SW 1271 (cell line): ENCODE measurements around the gene WDPCP.
A peak's percentile ranks its signal among the peaks of the same experiment; 100 is the strongest.
"Not testable (repeated sequence)": the region's sequence is repeated elsewhere in the genome, so short reads cannot be mapped to it uniquely, and the experiment has no call there.

Experiments used
- DNase-seq, 2 experiments: peaks; one replicate each; lab custom pipeline; 2025; lab: John Stamatoyannopoulos, UW

The WDPCP gene, protein sequence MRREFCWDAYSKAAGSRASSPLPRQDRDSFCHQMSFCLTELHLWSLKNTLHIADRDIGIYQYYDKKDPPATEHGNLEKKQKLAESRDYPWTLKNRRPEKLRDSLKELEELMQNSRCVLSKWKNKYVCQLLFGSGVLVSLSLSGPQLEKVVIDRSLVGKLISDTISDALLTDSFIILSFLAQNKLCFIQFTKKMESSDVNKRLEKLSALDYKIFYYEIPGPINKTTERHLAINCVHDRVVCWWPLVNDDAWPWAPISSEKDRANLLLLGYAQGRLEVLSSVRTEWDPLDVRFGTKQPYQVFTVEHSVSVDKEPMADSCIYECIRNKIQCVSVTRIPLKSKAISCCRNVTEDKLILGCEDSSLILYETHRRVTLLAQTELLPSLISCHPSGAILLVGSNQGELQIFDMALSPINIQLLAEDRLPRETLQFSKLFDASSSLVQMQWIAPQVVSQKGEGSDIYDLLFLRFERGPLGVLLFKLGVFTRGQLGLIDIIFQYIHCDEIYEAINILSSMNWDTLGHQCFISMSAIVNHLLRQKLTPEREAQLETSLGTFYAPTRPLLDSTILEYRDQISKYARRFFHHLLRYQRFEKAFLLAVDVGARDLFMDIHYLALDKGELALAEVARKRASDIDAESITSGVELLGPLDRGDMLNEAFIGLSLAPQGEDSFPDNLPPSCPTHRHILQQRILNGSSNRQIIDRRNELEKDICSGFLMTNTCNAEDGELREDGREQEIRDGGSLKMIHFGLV

DNA sequence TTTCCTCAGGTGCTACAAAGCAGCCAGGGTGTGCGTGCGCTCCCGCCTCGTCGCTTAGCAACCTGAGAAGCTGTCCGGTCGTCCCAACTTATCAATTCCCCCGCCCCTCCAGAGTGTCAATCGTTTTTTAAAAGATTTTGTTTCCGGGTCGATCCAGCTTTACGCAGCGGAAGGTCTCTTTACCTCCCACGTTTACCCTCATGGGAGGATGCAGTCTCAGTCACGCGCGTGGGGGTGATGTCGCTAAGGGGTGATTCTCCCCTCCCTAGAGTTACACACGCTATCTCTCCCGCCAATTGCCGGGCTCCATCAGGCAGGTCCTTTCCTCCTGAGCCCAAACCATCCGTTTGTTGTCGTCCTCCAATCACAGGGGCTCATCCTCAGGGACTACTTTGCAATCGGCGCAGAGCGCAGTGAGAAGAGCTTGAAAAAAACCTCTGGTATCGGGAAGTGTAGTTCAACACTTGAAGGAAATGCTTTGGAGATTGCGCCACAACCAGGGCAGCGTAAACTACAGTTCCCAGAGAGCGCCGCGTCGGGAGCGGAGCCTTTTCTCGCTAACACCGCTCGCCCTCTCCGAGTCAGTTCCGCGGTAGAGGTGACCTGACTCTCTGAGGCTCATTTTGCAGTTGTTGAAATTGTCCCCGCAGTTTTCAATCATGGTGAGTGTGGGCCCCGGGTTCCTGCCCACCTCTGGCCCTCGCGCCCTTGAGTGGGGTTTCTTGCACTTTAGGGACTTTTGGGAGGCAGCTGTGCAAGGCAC is at the start of gene WDPCP, which contains the start of gene MDH1:
TSS of gene WDPCP (minus strand) at position 93 of the 763 bp plus-strand sequence. CDS start 206 bp downstream, outside the sequence.
TSS of gene MDH1 (plus strand) at position 579 of the 763 bp plus-strand sequence. CDS start at position 660, 81 bp downstream.
- peak; percentile 99 for DNase-seq

DNA sequence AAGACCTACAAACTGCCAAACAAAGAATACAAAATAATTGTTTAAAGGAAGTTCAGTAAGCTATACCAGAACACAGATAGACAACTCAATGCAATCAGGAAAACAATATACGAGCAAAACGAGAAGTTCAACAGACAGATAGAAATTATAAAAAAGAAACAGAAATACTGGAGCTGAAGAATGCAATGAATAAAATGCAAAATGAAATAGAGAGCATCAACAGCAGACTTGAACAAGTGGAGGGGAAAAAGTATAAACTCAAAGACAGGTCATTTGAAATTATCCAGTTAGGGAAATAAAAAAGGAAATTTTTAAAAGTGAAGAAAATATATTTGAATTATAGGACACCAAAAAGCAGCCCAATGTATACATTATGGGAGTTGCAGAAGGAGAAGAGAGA is 44.1 kb upstream of the WDPCP start:
- DNase-seq, result no peak

DNA sequence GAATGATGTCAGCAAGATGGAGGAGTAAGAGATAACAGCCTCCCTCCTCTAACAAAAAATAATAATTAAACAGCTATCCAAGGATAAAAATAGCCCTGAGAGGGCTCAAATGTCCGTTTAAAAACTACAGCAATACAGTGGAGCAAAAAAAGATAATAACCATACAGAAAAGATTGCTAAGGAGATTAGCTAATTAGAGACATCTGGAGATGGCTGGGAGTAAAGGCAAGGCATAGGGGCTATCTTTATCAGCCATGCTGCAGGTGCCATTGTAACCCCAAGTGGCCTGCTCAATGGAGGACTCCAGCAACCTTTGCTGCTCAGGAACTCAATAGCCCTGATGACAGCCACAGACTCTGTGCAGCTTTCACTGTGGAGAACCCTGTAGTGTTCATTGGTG is 43.2 kb upstream of the WDPCP start:
- DNase-seq, result no peak

- DNase-seq, result no peak
Observed at GRCh38 chr2:63628403-63628942, 40.2 kb upstream of the WDPCP start.

- DNase-seq, result no peak
Observed at GRCh38 chr2:63627866-63628265, 39.6 kb upstream of the WDPCP start.

- DNase-seq, result not testable (repeated sequence)
Observed at GRCh38 chr2:63623763-63624162, 35.5 kb upstream of the WDPCP start.

DNA sequence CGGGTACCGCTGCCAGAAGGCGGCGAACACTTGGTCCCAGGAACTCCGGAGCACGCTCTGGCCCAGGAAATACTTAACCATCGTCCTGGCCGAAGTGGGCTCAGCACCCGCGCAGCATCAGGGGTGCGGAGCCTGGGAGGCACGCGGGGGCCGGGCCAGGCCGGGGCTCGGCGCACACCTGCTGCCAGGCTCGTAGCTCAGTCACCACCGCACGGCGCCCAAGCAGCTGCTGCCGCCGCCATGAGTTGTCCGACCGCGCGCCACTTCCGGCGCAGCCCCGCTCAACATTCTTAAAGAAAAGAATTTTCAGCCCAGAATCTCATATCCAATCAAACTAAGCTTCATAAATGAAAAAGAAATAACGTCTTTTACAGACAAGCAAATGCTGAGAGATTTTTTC is 34.5 kb upstream of the WDPCP start:
- no peak for DNase-seq

DNA sequence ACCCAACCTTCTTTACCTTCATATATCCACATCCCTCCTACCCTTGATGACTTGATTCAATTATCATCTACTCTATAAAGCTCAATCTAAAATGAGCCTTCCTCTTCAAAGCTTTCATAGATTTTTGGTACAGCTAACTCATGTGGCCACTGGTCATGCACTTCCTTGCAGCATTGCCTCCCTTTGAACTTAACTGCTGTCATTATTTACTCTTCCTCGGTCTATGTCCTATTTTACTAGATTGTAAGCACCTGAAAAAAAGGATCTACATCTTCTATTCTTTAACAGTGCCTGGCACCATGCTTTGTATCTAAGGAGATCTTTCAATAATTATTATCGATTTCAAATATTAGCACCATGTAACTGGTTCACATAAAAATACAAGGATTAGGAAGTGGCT is 31.1 kb upstream of the WDPCP start:
- DNase-seq, result no peak

DNA sequence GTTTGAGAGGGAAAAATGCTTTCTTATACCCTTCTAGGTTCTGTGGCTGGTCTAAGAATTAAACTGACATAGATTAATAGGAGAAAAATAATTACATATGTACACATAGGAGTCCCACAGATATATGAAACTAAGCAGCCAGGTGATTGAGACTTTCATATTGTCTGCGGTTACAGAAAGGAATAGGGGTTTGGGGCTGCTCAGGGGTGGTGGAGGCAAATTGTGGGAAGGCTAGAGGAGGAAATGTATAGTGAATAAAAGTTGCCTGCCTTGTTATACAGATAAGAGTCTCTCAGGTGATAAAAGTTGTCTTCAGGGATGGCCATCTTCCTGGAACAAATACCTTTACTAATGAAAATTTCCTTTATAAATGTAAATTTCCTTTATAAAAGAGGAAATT is 29.1 kb upstream of the WDPCP start:
- DNase-seq, result no peak

GRCh38 chr2:63614983-63615945 is 27.0 kb upstream of the WDPCP start:
- DNase-seq, result no peak

GRCh38 chr2:63614448-63614968 is 26.2 kb upstream of the WDPCP start:
- no peak for DNase-seq

GRCh38 chr2:63613391-63613901 is 25.2 kb upstream of the WDPCP start:
- DNase-seq, result no peak

GRCh38 chr2:63610525-63610924 is 22.2 kb upstream of the WDPCP start:
- DNase-seq, result no peak

DNA sequence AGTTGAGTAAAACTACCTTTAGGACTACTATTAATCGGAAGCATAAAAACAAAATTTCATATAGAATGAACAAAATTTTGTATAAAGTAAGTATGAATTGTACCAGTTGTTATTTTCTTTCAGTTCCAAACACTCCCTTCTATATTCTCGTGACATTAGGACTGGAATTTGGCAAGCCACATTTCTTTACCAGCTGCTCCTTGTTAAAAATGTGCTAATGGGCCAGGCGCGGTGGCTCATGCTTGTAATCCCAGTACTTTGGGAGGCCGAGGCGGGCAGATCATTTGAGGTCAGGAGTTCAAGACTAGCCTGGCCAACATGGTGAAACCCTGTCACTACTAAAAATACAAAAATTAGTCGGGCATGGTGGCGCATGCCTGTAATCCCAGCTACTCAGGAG is 20.6 kb upstream of the WDPCP start:
- DNase-seq, result not testable (repeated sequence)

GRCh38 chr2:63604666-63605065 is 16.4 kb upstream of the WDPCP start:
- no peak for DNase-seq

GRCh38 chr2:63600881-63601460 is 12.7 kb upstream of the WDPCP start:
- DNase-seq, result no peak

DNA sequence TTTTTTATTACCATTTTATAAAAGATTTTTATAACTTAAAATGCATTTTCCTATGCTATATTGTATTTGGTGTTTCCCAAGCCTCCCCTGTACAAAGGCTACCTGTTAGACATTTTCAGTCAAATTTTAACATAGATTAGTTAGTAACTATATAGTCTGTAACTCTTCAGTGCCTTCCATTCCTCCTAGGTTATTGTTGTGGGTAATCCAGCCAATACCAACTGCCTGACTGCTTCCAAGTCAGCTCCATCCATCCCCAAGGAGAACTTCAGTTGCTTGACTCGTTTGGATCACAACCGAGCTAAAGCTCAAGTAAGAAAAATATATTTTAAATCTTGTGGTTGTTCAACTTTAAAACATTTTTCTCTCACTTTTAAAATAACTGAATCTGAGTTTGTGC is 10.7 kb upstream of the WDPCP start:
- DNase-seq, result no peak

- DNase-seq, result no peak
Observed at GRCh38 chr2:63596401-63596883, 8.2 kb upstream of the WDPCP start.

- DNase-seq, result no peak
Observed at GRCh38 chr2:63594660-63595059, 6.4 kb upstream of the WDPCP start.
